SK-N-MC (cell line): ENCODE results near the gene MAP2K7.

Source experiments
- EZH2 ChIP-seq: fragments of 200-600 bp; sonication (generic); IDR thresholded peaks from one replicate; pipeline ENCODE4 v1.6.1; 2017; ENCODE audit warnings: antibody characterized with exemption
- POLR2AphosphoS5 ChIP-seq: IDR thresholded peaks from 2 replicates; pipeline ENCODE4 v1.6.1; 2012; ENCODE audit warnings: mild to moderate bottlenecking, low read depth, low read length, borderline replicate concordance

DNA sequence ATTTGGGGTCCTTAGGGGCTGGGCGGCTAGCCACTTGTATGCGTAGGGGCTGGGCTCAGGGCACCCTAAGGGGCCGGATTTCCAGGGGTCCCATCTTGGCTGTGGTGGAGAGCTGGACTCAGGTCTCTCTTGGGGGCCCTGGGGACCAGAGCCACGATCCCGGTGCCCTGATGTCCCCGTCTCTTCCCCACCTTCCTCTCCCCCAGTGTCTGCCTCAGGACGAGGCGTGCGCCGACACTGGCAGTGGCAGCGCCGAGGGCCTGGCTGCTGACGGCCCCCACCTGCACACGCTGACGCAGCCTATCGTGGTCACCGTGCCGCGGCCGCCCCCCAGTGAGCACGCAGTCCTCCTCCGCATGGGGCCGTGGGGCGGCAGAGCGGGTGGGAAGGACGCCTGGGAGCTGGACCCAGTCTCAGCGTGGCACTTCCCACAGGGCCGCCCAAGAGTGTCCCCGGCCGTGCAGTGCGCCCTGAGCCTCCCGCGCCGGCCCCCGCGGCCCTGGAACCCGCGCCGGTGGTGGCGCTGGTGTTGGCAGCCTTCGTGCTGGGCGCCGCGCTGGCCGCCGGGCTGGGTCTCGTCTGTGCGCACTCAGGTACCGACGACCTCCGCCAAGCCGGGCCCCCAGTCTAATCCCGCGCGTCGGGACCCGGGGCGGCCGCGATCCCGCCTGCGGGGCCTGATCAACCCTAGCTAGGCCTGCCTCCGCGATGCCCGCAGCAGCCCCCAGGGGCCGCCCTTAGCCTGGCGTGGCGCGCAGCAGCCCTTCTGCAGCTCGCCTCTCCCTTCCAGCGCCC, 13.8 kb downstream of the MAP2K7 start:
- no peak for TF ChIP-seq EZH2
- TF ChIP-seq POLR2AphosphoS5 = no peak
